HEK293 (cell line): ENCODE measurements around the gene MALAT1.

ENCODE experiments used
- FEZF1 ChIP-seq: fragments of 450-650 bp; formaldehyde crosslinking; IDR thresholded peaks from 2 replicates; pipeline ENCODE4 v1.5.1; 2016; ENCODE audit warnings: missing biosample characterization, missing genetic modification characterization
- MZF1 ChIP-seq: fragments of 450-650 bp; formaldehyde crosslinking; IDR thresholded peaks from 2 replicates; pipeline ENCODE4 v1.5.1; 2017; ENCODE audit warnings: missing biosample characterization, missing genetic modification characterization, borderline replicate concordance
- PRDM1 ChIP-seq: fragments of 450-650 bp; formaldehyde crosslinking; IDR thresholded peaks from 2 replicates; pipeline ENCODE4; 2016; ENCODE audit warnings: missing biosample characterization, missing genetic modification characterization
- PRDM4 ChIP-seq: fragments of 450-650 bp; formaldehyde crosslinking; IDR thresholded peaks from 2 replicates; pipeline ENCODE4 v1.5.1; 2017; ENCODE audit warnings: missing biosample characterization, missing genetic modification characterization
- RBAK ChIP-seq: fragments of 450-650 bp; formaldehyde crosslinking; IDR thresholded peaks from 2 replicates; pipeline ENCODE4 v1.5.1; 2016; ENCODE audit warnings: missing biosample characterization, missing genetic modification characterization
- TRIM28 ChIP-seq: IDR thresholded peaks from 2 replicates; pipeline ENCODE4 v1.6.1; 2011; ENCODE audit warnings: low read length, control low read depth, borderline replicate concordance
- ZBTB48 ChIP-seq: fragments of 450-650 bp; formaldehyde crosslinking; IDR thresholded peaks from 2 replicates; pipeline ENCODE4 v1.5.1; 2016; ENCODE audit warnings: missing biosample characterization, missing genetic modification characterization
- ZBTB7A ChIP-seq: fragments of 450-650 bp; formaldehyde crosslinking; IDR thresholded peaks from 2 replicates; pipeline ENCODE4 v1.5.1; 2016; ENCODE audit warnings: low read depth, missing biosample characterization, missing genetic modification characterization
- ZFP37 ChIP-seq: fragments of 450-650 bp; formaldehyde crosslinking; IDR thresholded peaks from 2 replicates; pipeline ENCODE4 v1.5.1; 2016; ENCODE audit warnings: missing biosample characterization, missing genetic modification characterization
- ZNF133 ChIP-seq: fragments of 450-650 bp; formaldehyde crosslinking; IDR thresholded peaks from 2 replicates; pipeline ENCODE4 v1.5.1; 2016; ENCODE audit warnings: missing biosample characterization, missing genetic modification characterization
- ZNF175 ChIP-seq: fragments of 450-650 bp; formaldehyde crosslinking; IDR thresholded peaks from 2 replicates; pipeline ENCODE4 v1.5.1; 2016; ENCODE audit warnings: missing biosample characterization, missing genetic modification characterization
- ZNF23 ChIP-seq: fragments of 450-650 bp; formaldehyde crosslinking; IDR thresholded peaks from 2 replicates; pipeline ENCODE4 v1.5.1; 2016; ENCODE audit warnings: missing biosample characterization, missing genetic modification characterization, borderline replicate concordance
- ZNF341 ChIP-seq: fragments of 450-650 bp; formaldehyde crosslinking; IDR thresholded peaks from 2 replicates; pipeline ENCODE4; 2016; ENCODE audit warnings: low read depth, missing biosample characterization, missing genetic modification characterization
- ZNF426 ChIP-seq: fragments of 450-650 bp; formaldehyde crosslinking; IDR thresholded peaks from 2 replicates; pipeline ENCODE4 v1.5.1; 2017; ENCODE audit warnings: missing biosample characterization, missing genetic modification characterization, mild to moderate bottlenecking, inconsistent platforms, moderate library complexity
- ZNF433 ChIP-seq: fragments of 450-650 bp; formaldehyde crosslinking; IDR thresholded peaks from 2 replicates; pipeline ENCODE4 v1.5.1; 2016; ENCODE audit warnings: missing biosample characterization, missing genetic modification characterization, low read depth
- ZNF626 ChIP-seq: fragments of 450-650 bp; sonication (Bioruptor Pico); formaldehyde crosslinking; IDR thresholded peaks from 2 replicates; pipeline ENCODE4 v1.5.1; 2018; ENCODE audit warnings: missing biosample characterization, missing genetic modification characterization, inconsistent platforms
- ZNF660 ChIP-seq: fragments of 450-650 bp; IDR thresholded peaks from 2 replicates; pipeline ENCODE4 v1.5.1; 2018; ENCODE audit warnings: missing biosample characterization, mild to moderate bottlenecking, missing genetic modification characterization
- ZNF677 ChIP-seq: fragments of 450-650 bp; IDR thresholded peaks from 2 replicates; pipeline ENCODE4 v1.5.0; 2018; ENCODE audit warnings: missing biosample characterization, mild to moderate bottlenecking, missing genetic modification characterization, moderate library complexity
- ZNF707 ChIP-seq: fragments of 450-650 bp; formaldehyde crosslinking; IDR thresholded peaks from 2 replicates; pipeline ENCODE4 v1.5.1; 2016; ENCODE audit warnings: missing biosample characterization, missing genetic modification characterization
- ZNF791 ChIP-seq: fragments of 450-650 bp; formaldehyde crosslinking; IDR thresholded peaks from 2 replicates; pipeline ENCODE4 v1.5.1; 2016; ENCODE audit warnings: missing biosample characterization, missing genetic modification characterization
- ZNF837 ChIP-seq: fragments of 450-650 bp; formaldehyde crosslinking; IDR thresholded peaks from 2 replicates; pipeline ENCODE4 v1.5.1; 2016; ENCODE audit warnings: missing biosample characterization, missing genetic modification characterization
- ZSCAN18 ChIP-seq: fragments of 450-650 bp; formaldehyde crosslinking; IDR thresholded peaks from 2 replicates; pipeline ENCODE4 v1.5.1; 2016; ENCODE audit warnings: missing biosample characterization, missing genetic modification characterization
- TF ChIP-seq, protein P1 (sequence below): fragments of 450-650 bp; formaldehyde crosslinking; IDR thresholded peaks from 2 replicates; pipeline ENCODE4 v1.5.1; 2016; ENCODE audit warnings: missing biosample characterization, missing genetic modification characterization
- TF ChIP-seq, protein P2 (sequence below): fragments of 450-650 bp; formaldehyde crosslinking; IDR thresholded peaks from 2 replicates; pipeline ENCODE4 v1.5.1; 2016; ENCODE audit warnings: missing biosample characterization, missing genetic modification characterization
- TF ChIP-seq, protein P3 (sequence below): fragments of 450-650 bp; formaldehyde crosslinking; IDR thresholded peaks from 2 replicates; pipeline ENCODE4 v1.5.1; 2016; ENCODE audit warnings: missing biosample characterization, missing genetic modification characterization, borderline replicate concordance

Gene MALAT1

DNA sequence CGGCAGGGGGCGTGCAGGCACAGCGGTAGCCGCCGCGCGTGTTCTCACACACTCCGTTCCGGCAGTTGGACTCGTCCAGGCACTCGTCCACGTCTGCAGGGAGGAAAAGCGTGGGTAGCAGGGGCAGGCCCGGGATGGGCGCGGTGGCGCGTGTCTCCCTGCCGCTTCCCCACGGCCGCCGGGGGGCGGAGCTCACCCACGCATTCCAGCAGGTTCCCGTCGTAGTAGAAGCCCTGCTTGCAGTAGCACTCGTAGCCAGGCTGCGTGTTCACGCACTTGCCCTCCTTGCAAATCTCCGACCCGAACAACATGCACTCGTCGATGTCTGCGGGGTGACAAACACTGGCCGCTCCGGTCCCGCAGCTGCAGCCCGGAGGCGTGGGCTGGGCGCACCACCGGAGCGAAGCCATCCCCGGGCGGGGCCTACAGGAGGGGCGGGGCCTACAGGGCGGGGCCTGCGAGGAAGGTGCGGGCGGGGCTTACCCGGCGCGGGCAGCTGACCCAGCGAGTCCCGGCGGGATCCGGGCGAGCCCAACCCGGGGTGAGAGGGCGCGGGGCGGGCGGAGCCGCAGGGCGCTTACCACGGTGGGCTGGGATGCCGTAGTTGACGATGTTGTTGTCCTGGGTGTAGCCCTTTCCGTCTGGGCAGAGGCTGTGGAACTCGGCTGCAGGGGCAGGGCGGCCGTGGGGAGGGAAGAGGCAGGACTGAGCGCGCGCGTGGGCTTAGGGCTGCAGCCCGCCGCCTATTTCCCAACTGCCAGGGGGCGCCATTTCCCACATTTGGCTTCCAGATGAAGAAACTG, 41.6 kb downstream of the MALAT1 start (continued):
- TF ChIP-seq ZSCAN18 (tag by site-specific recombination) = no peak
- no peak for TF ChIP-seq TRIM28
- TF ChIP-seq, protein P1, sequence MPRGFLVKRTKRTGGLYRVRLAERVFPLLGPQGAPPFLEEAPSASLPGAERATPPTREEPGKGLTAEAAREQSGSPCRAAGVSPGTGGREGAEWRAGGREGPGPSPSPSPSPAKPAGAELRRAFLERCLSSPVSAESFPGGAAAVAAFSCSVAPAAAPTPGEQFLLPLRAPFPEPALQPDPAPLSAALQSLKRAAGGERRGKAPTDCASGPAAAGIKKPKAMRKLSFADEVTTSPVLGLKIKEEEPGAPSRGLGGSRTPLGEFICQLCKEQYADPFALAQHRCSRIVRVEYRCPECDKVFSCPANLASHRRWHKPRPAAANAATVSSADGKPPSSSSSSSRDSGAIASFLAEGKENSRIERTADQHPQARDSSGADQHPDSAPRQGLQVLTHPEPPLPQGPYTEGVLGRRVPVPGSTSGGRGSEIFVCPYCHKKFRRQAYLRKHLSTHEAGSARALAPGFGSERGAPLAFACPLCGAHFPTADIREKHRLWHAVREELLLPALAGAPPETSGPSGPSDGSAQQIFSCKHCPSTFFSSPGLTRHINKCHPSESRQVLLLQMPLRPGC (tag by site-specific recombination) = no peak
- peak; percentile 80 for TF ChIP-seq ZNF341 (tag by site-specific recombination)
- no peak for TF ChIP-seq ZNF626
- peak; percentile 49; the same call in 1 of the 2 replicates for TF ChIP-seq ZNF837
- TF ChIP-seq ZNF23 (tag by site-specific recombination) = no peak
- no peak for TF ChIP-seq RBAK (tag by site-specific recombination)
- no peak for TF ChIP-seq PRDM1 (tag by site-specific recombination)
- no peak for TF ChIP-seq ZNF133
- no peak for TF ChIP-seq ZNF426 (tag by site-specific recombination)
- TF ChIP-seq, protein P2, sequence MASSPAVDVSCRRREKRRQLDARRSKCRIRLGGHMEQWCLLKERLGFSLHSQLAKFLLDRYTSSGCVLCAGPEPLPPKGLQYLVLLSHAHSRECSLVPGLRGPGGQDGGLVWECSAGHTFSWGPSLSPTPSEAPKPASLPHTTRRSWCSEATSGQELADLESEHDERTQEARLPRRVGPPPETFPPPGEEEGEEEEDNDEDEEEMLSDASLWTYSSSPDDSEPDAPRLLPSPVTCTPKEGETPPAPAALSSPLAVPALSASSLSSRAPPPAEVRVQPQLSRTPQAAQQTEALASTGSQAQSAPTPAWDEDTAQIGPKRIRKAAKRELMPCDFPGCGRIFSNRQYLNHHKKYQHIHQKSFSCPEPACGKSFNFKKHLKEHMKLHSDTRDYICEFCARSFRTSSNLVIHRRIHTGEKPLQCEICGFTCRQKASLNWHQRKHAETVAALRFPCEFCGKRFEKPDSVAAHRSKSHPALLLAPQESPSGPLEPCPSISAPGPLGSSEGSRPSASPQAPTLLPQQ (tag by site-specific recombination) = no peak
- TF ChIP-seq ZNF707 (tag by site-specific recombination) = no peak
- no peak for TF ChIP-seq ZNF677 (tag by site-specific recombination)
- TF ChIP-seq FEZF1 (tag by site-specific recombination) = no peak
- 0 out of 2 replicates have a peak, but pooled peaks have one; percentile 32 for TF ChIP-seq ZBTB7A (tag by site-specific recombination)
- no peak for TF ChIP-seq MZF1 (tag by site-specific recombination)
- TF ChIP-seq ZNF660 (tag by site-specific recombination) = peak; percentile 76
- TF ChIP-seq ZNF433 (tag by site-specific recombination) = no peak
- no peak for TF ChIP-seq ZNF791 (tag by site-specific recombination)
- no peak for TF ChIP-seq ZNF175 (tag by site-specific recombination)
- TF ChIP-seq, protein P3, sequence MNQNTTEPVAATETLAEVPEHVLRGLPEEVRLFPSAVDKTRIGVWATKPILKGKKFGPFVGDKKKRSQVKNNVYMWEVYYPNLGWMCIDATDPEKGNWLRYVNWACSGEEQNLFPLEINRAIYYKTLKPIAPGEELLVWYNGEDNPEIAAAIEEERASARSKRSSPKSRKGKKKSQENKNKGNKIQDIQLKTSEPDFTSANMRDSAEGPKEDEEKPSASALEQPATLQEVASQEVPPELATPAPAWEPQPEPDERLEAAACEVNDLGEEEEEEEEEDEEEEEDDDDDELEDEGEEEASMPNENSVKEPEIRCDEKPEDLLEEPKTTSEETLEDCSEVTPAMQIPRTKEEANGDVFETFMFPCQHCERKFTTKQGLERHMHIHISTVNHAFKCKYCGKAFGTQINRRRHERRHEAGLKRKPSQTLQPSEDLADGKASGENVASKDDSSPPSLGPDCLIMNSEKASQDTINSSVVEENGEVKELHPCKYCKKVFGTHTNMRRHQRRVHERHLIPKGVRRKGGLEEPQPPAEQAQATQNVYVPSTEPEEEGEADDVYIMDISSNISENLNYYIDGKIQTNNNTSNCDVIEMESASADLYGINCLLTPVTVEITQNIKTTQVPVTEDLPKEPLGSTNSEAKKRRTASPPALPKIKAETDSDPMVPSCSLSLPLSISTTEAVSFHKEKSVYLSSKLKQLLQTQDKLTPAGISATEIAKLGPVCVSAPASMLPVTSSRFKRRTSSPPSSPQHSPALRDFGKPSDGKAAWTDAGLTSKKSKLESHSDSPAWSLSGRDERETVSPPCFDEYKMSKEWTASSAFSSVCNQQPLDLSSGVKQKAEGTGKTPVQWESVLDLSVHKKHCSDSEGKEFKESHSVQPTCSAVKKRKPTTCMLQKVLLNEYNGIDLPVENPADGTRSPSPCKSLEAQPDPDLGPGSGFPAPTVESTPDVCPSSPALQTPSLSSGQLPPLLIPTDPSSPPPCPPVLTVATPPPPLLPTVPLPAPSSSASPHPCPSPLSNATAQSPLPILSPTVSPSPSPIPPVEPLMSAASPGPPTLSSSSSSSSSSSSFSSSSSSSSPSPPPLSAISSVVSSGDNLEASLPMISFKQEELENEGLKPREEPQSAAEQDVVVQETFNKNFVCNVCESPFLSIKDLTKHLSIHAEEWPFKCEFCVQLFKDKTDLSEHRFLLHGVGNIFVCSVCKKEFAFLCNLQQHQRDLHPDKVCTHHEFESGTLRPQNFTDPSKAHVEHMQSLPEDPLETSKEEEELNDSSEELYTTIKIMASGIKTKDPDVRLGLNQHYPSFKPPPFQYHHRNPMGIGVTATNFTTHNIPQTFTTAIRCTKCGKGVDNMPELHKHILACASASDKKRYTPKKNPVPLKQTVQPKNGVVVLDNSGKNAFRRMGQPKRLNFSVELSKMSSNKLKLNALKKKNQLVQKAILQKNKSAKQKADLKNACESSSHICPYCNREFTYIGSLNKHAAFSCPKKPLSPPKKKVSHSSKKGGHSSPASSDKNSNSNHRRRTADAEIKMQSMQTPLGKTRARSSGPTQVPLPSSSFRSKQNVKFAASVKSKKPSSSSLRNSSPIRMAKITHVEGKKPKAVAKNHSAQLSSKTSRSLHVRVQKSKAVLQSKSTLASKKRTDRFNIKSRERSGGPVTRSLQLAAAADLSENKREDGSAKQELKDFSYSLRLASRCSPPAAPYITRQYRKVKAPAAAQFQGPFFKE (tag by site-specific recombination) = no peak
- TF ChIP-seq PRDM4 (tag by site-specific recombination) = 0 out of 2 replicates have a peak, but pooled peaks have one; percentile 13
- peak; percentile 67; the same call in 1 of the 2 replicates for TF ChIP-seq ZFP37 (tag by site-specific recombination)
- peak; percentile 56; the same call in 1 of the 2 replicates for TF ChIP-seq ZBTB48 (tag by site-specific recombination)
